Measurements from ENCODE around the gene KLHL2. TPM values are rescaled to one million over a fixed set of nuclear protein-coding genes. Genes with fewer than 3 reads are reported as not detected.

The KLHL2 gene
- total RNA-seq, 1 experiment from 2014 or later: 26.4 TPM

DNA sequence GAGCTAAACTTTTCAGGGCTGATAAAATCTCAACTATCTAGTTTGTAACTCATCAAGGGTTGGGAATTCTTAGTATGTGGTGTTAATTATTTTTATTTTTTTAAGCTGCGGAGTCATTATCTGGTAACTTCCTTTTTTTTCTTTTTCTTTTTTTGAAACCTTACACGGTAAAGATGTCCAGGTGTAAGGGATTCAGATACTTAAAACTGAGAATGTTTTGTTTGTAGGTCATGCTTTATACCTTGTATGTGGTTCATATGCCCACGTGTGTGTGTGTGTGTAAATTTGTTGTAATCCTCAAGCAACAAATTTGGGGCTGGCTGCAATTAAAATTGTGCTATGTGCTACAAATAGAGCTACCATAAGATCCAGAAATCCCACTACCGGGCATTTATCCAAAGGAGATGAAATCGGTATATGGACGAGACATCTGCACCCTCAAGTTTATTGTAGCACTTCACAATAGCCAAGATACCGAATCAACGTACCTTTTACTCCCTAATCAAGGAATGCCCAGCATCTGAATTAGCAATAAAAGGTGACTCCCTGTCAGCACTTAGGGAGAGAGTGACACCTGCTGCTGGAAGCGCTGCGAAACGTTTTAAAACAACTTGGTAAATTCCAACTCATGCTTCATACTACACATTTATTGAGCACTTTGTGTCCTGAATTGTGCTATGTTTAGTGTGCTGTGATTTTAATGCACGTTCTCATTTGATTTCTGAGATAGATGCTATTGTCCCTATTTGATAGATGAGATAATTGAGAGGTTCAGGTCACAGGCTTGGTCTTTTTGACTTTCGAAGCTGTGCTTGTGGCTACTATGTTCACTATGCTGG, 136.2 kb downstream of the KLHL2 start:
- Histone ChIP-seq H3K79me2 (ENCODE audit: low read depth) (no peaks in the 10 kb centered on the region), H3K36me3 (ENCODE audit: low read depth) (peaks cover 11% of the 10 kb centered on the region; the same call in 1 of the 2 replicates), H2AFZ (no peak overlapping the region), H3K4me1 (replicated peaks; ENCODE audit: insufficient read depth) (no peaks in the 10 kb centered on the region), H3K4me3 (no peak overlapping the region), H3K27ac (no peak overlapping the region), H3K9me2 (ENCODE audit: insufficient read depth) (no peaks in the 10 kb centered on the region), H3K27me3 (ENCODE audit: insufficient read depth, low read depth) (no peaks in the 10 kb centered on the region), H3K9me3 (ENCODE audit: insufficient read depth, low read depth) (no peaks in the 10 kb centered on the region), H4K20me1 (ENCODE audit: insufficient read depth) (no peaks in the 10 kb centered on the region), H3K4me2 (no peak overlapping the region), H3F3A (ENCODE audit: insufficient read depth, low read depth) (peaks cover 21% of the 10 kb centered on the region)
- TF ChIP-seq, protein P1, sequence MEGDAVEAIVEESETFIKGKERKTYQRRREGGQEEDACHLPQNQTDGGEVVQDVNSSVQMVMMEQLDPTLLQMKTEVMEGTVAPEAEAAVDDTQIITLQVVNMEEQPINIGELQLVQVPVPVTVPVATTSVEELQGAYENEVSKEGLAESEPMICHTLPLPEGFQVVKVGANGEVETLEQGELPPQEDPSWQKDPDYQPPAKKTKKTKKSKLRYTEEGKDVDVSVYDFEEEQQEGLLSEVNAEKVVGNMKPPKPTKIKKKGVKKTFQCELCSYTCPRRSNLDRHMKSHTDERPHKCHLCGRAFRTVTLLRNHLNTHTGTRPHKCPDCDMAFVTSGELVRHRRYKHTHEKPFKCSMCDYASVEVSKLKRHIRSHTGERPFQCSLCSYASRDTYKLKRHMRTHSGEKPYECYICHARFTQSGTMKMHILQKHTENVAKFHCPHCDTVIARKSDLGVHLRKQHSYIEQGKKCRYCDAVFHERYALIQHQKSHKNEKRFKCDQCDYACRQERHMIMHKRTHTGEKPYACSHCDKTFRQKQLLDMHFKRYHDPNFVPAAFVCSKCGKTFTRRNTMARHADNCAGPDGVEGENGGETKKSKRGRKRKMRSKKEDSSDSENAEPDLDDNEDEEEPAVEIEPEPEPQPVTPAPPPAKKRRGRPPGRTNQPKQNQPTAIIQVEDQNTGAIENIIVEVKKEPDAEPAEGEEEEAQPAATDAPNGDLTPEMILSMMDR (conservative IDR thresholded peaks at IDR 0.05): peak; percentile 49; the same call in 1 of the 2 replicates
- TF ChIP-seq EZH2 (IDR thresholded peaks at IDR 0.05; ENCODE audit: low read depth): no peak
- no TSS peak for BruUV-seq (replicated peaks)
- DNase-seq: no peak
- ChIA-PET CTCF (interaction anchor here (0.7 to 1.4 kb wide), 3 partner anchors 121 to 212 kb away, joined by 3 to 4 read pairs (median 3); no protein-coding TSS in a partner anchor), POLR2A (ENCODE audit: unreplicated experiment) (interaction anchor here (0.6 kb wide), 1 partner anchor 16 kb away, joined by 3 read pairs; the partner anchor contains the start of gene MSMO1)
- intact Hi-C loops (cut with micrococcal nuclease; ENCODE audit: unreplicated experiment): loop anchor here (1.0 to 5.0 kb wide), 2 partner anchors 212 to 231 kb away; partner anchors contain the start of gene TMEM192

DNA sequence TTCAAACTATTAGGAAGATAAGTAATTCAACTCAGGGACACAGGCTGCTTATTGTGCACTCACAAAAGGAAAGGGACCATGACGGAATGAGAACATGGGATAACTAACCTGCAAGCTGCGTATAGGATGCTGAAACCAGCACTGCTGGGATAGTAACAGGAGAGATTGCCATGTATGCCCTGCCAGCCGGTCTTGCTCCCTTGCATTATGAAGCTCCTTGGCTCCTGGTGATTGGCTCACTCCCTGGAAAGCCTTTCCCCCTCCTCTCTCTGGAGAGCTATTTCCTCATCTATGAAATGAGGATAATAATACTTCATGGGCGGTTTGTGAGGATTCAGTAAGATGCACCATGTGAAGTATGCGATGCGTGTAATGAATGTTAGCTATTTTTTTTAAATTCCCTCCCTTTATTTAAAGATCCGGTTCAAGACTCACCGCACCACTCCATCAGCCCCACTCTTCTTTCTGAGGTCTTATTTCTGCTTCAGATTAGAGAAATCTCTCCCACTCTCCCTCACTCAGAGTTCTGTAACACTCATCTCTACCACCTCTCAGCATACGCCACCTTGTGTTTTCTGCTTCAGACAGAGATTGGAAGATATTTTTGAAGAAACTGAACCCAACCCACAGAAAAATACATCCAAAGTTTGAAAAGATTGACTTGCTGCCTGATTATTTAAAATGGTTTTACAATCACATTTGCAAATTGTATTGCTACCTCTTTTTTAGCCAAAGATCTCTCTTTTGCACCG, 138.5 kb downstream of the KLHL2 start:
- no peak overlapping the region for H3K27ac ChIP-seq
- H3K4me2 ChIP-seq: no peak overlapping the region
- no peaks in the 10 kb centered on the region for H3K27me3 ChIP-seq (ENCODE audit: insufficient read depth, low read depth)
- no peaks in the 10 kb centered on the region for H4K20me1 ChIP-seq (ENCODE audit: insufficient read depth)
- DNase-seq: no peak
- H3K4me1 ChIP-seq (replicated peaks; ENCODE audit: insufficient read depth): no peaks in the 10 kb centered on the region
- intact Hi-C loops (cut with micrococcal nuclease; ENCODE audit: unreplicated experiment): no loop called here
- TSS peak; percentile 1 for BruUV-seq (replicated peaks)
- no peaks in the 10 kb centered on the region for H3K9me2 ChIP-seq (ENCODE audit: insufficient read depth)
- no peaks in the 10 kb centered on the region for H3K36me3 ChIP-seq (ENCODE audit: low read depth)
- CTCF ChIA-PET: no interaction called here
- no peaks in the 10 kb centered on the region for H3K79me2 ChIP-seq (ENCODE audit: low read depth)
- TF ChIP-seq, protein P1 (conservative IDR thresholded peaks at IDR 0.05): no peak
- TF ChIP-seq EZH2 (IDR thresholded peaks at IDR 0.05; ENCODE audit: low read depth): no peak
- no peaks in the 10 kb centered on the region for H3K9me3 ChIP-seq (ENCODE audit: insufficient read depth, low read depth)
- no peak overlapping the region for H3K4me3 ChIP-seq
- H2AFZ ChIP-seq: no peak overlapping the region
- POLR2A ChIA-PET (ENCODE audit: unreplicated experiment): interaction anchor here (0.6 kb wide), 1 partner anchor 221 kb away, joined by 4 read pairs; no protein-coding TSS in a partner anchor
- peaks cover 18% of the 10 kb centered on the region for H3F3A ChIP-seq (ENCODE audit: insufficient read depth, low read depth)

DNA sequence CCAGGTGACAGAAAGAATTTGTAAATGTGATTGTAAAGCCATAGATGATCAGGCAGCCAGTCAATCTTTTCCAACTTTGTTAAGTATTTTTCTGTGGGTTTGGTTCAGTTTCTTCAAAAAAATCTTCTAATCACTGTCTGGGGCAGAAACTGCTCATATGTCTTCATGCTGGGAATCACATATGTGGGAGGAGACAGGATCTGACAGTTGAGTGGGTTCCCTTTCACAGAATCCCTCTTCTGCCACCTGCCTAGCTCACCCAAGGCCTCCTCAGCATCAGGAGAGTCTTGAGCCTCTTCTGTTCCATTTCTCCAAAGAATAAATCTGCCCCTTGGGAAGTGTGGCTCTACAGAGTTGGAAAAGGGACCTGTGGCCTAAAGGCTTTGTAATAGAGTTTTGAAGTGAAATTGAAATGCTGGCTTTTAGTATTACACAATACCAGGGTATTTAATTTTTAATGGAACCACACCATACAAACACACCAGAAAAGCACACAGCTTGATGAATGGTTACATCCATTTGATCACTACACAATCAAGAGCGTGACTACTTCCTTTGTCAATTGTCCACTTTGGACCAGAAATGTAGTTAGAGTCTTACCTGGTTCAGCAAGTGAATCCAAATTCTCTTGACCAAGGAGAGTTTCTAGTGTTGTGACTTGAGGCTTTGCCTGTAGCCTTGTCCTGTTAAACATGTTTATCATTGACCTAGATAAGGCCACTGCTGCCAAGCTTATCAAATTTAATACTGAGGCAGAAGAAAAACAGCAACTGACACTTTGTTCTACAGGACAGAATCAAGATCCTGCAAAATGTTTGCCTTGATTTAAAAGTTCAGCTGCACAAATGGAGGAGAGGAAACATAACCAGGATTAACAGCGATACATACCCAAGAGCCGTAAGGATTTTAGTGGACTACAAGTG, 140.5 kb downstream of the KLHL2 start:
- Histone ChIP-seq H3K27me3 (ENCODE audit: insufficient read depth, low read depth) (no peaks in the 10 kb centered on the region), H3K9me2 (ENCODE audit: insufficient read depth) (no peaks in the 10 kb centered on the region), H3K4me3 (no peak overlapping the region), H3K79me2 (ENCODE audit: low read depth) (no peaks in the 10 kb centered on the region), H2AFZ (no peak overlapping the region), H3K27ac (no peak overlapping the region), H3K4me1 (replicated peaks; ENCODE audit: insufficient read depth) (no peaks in the 10 kb centered on the region), H3F3A (ENCODE audit: insufficient read depth, low read depth) (peaks cover 7% of the 10 kb centered on the region; the same call in 1 of the 2 replicates), H3K4me2 (no peak overlapping the region), H3K36me3 (ENCODE audit: low read depth) (no peaks in the 10 kb centered on the region), H3K9me3 (ENCODE audit: insufficient read depth, low read depth) (no peaks in the 10 kb centered on the region), H4K20me1 (ENCODE audit: insufficient read depth) (no peaks in the 10 kb centered on the region)
- TF ChIP-seq, protein P1 (conservative IDR thresholded peaks at IDR 0.05): no peak
- TF ChIP-seq EZH2 (IDR thresholded peaks at IDR 0.05; ENCODE audit: low read depth): no peak
- DNase-seq: no peak
- CTCF ChIA-PET: no interaction called here
- intact Hi-C loops (cut with micrococcal nuclease; ENCODE audit: unreplicated experiment): no loop called here
- POLR2A ChIA-PET (ENCODE audit: unreplicated experiment): no interaction called here
- BruUV-seq (replicated peaks): no TSS peak

Data from PC-9 (cell line).